SK-N-SH treated with all-trans-retinoic acid at 6 μM for 48 hours (cell line): ENCODE data around the gene VWF.
"Not testable (repeated sequence)": the region's sequence is repeated elsewhere in the genome, so short reads cannot be mapped to it uniquely, and the experiment has no call there.

Experiments
- ATAC-seq: fragments of 200-7000 bp; cut with Tn5 transposase; 3 replicates; pipeline ENCODE4 v1.9.1; 2020; ENCODE audit warnings: mild to moderate bottlenecking, moderate library complexity
- ARNTL ChIP-seq: fragments of 450-650 bp; formaldehyde crosslinking; IDR thresholded peaks from 2 replicates; pipeline ENCODE4 v1.5.0; 2020; ENCODE audit warnings: low read depth, mild to moderate bottlenecking, moderate library complexity, borderline replicate concordance
- BACH2 ChIP-seq: fragments of 250-450 bp; sonication (Bioruptor Pico); IDR thresholded peaks from 2 replicates; pipeline ENCODE4 v1.9.0; 2021; ENCODE audit warnings: mild to moderate bottlenecking, borderline replicate concordance
- CSDC2 ChIP-seq: fragments of 250-450 bp; sonication (Bioruptor Pico); IDR thresholded peaks from 2 replicates; pipeline ENCODE4 v1.5.0; 2020; ENCODE audit warnings: mild to moderate bottlenecking, moderate library complexity
- CSRNP3 ChIP-seq: fragments of 250-450 bp; sonication (Bioruptor Pico); IDR thresholded peaks from 2 replicates; pipeline ENCODE4 v1.5.1; 2021; ENCODE audit warnings: mild to moderate bottlenecking, moderate library complexity
- ESRRG ChIP-seq: fragments of 250-450 bp; sonication (Bioruptor Pico); IDR thresholded peaks from 2 replicates; pipeline ENCODE4 v1.6.1; 2021; ENCODE audit warnings: mild to moderate bottlenecking
- GLIS3 ChIP-seq: fragments of 250-450 bp; sonication (Bioruptor Pico); IDR thresholded peaks from 2 replicates; pipeline ENCODE4 v1.5.0; 2020; ENCODE audit warnings: mild to moderate bottlenecking, moderate library complexity
- ISL1 ChIP-seq: fragments of 250-450 bp; sonication (Bioruptor Pico); IDR thresholded peaks from 2 replicates; pipeline ENCODE4 v2.1.2; 2022; ENCODE audit warnings: mild to moderate bottlenecking, moderate library complexity
- OSR1 ChIP-seq: fragments of 250-450 bp; sonication (Bioruptor Pico); IDR thresholded peaks from 2 replicates; pipeline ENCODE4 v1.8.0; 2022; ENCODE audit warnings: moderate library complexity, mild to moderate bottlenecking, inconsistent platforms
- POU6F1 ChIP-seq: fragments of 250-450 bp; sonication (Bioruptor Pico); IDR thresholded peaks from 2 replicates; pipeline ENCODE4 v1.8.0; 2021; ENCODE audit warnings: low read depth, mild to moderate bottlenecking, moderate library complexity, borderline replicate concordance
- PPARA ChIP-seq: fragments of 250-450 bp; sonication (Bioruptor Pico); IDR thresholded peaks from 2 replicates; pipeline ENCODE4 v1.5.0; 2020; ENCODE audit warnings: mild to moderate bottlenecking, borderline replicate concordance
- RARB ChIP-seq: fragments of 250-450 bp; sonication (Bioruptor Pico); IDR thresholded peaks from 2 replicates; pipeline ENCODE4 v1.8.0; 2021; ENCODE audit warnings: mild to moderate bottlenecking, moderate library complexity
- SNAI2 ChIP-seq: fragments of 250-450 bp; sonication (Bioruptor Pico); IDR thresholded peaks from 2 replicates; pipeline ENCODE4 v1.5.0; 2020; ENCODE audit warnings: mild to moderate bottlenecking, moderate library complexity
- TCF4 ChIP-seq: fragments of 250-450 bp; sonication (Bioruptor Pico); IDR thresholded peaks from 2 replicates; pipeline ENCODE4 v1.8.0; 2021; ENCODE audit warnings: mild to moderate bottlenecking, moderate library complexity, borderline replicate concordance
- TOX ChIP-seq: fragments of 250-450 bp; sonication (Bioruptor Pico); IDR thresholded peaks from 2 replicates; pipeline ENCODE4 v1.8.0; 2021; ENCODE audit warnings: mild to moderate bottlenecking, moderate library complexity, borderline replicate concordance
- ZC3H10 ChIP-seq: fragments of 250-450 bp; sonication (Bioruptor Pico); IDR thresholded peaks from 2 replicates; pipeline ENCODE4 v1.5.1; 2021; ENCODE audit warnings: mild to moderate bottlenecking, moderate library complexity
- ZFP3 ChIP-seq: fragments of 250-450 bp; sonication (Bioruptor Pico); IDR thresholded peaks from 2 replicates; pipeline ENCODE4 v1.5.0; 2020; ENCODE audit warnings: mild to moderate bottlenecking, moderate library complexity
- ZNF565 ChIP-seq: fragments of 450-650 bp; formaldehyde crosslinking; conservative IDR thresholded peaks from 2 replicates; pipeline ENCODE4 v1.5.0; 2020; ENCODE audit warnings: low read depth, mild to moderate bottlenecking, moderate library complexity
- ZNF70 ChIP-seq: fragments of 450-650 bp; formaldehyde crosslinking; IDR thresholded peaks from 2 replicates; pipeline ENCODE4 v1.5.0; 2020; ENCODE audit warnings: mild to moderate bottlenecking, moderate library complexity
- TF ChIP-seq, protein P1 (sequence below): fragments of 250-450 bp; sonication (Bioruptor Pico); IDR thresholded peaks from 2 replicates; pipeline ENCODE4 v1.8.0; 2020; ENCODE audit warnings: mild to moderate bottlenecking, moderate library complexity, borderline replicate concordance
- TF ChIP-seq, protein P2 (sequence below): fragments of 250-450 bp; sonication (Bioruptor Pico); IDR thresholded peaks from 2 replicates; pipeline ENCODE4 v1.5.0; 2020; ENCODE audit warnings: mild to moderate bottlenecking, moderate library complexity

Gene VWF

GRCh38 chr12:6145564-6145963 lies 21.1 kb upstream of the VWF start:
- no peak for ATAC-seq
- TF ChIP-seq ZFP3 (CRISPR knock-in tag) (no peak), ESRRG (CRISPR knock-in tag) (no peak), TCF4 (CRISPR knock-in tag) (no peak), ZNF565 (no peak)

- TF ChIP-seq ZC3H10 (CRISPR knock-in tag), result no peak
- no peak for TF ChIP-seq OSR1
- no peak for TF ChIP-seq CSRNP3
- no peak for TF ChIP-seq PPARA (CRISPR knock-in tag)
- no peak for TF ChIP-seq ARNTL (CRISPR knock-in tag)
- TF ChIP-seq ESRRG (CRISPR knock-in tag), result no peak
- no peak for TF ChIP-seq SNAI2
- no peak for TF ChIP-seq CSDC2
- no peak for TF ChIP-seq TOX (CRISPR knock-in tag)
- TF ChIP-seq, protein P1, sequence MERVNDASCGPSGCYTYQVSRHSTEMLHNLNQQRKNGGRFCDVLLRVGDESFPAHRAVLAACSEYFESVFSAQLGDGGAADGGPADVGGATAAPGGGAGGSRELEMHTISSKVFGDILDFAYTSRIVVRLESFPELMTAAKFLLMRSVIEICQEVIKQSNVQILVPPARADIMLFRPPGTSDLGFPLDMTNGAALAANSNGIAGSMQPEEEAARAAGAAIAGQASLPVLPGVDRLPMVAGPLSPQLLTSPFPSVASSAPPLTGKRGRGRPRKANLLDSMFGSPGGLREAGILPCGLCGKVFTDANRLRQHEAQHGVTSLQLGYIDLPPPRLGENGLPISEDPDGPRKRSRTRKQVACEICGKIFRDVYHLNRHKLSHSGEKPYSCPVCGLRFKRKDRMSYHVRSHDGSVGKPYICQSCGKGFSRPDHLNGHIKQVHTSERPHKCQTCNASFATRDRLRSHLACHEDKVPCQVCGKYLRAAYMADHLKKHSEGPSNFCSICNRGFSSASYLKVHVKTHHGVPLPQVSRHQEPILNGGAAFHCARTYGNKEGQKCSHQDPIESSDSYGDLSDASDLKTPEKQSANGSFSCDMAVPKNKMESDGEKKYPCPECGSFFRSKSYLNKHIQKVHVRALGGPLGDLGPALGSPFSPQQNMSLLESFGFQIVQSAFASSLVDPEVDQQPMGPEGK (CRISPR knock-in tag), result no peak
- TF ChIP-seq ZFP3 (CRISPR knock-in tag), result no peak
- TF ChIP-seq RARB (CRISPR knock-in tag), result no peak
- TF ChIP-seq TCF4 (CRISPR knock-in tag), result no peak
- no peak for TF ChIP-seq ZNF565
- no peak for TF ChIP-seq BACH2
- no peak for TF ChIP-seq GLIS3 (CRISPR knock-in tag)
- TF ChIP-seq, all 23 proteins: peak for 0
Observed at GRCh38 chr12:6143303-6143675, 18.8 kb upstream of the VWF start.

DNA sequence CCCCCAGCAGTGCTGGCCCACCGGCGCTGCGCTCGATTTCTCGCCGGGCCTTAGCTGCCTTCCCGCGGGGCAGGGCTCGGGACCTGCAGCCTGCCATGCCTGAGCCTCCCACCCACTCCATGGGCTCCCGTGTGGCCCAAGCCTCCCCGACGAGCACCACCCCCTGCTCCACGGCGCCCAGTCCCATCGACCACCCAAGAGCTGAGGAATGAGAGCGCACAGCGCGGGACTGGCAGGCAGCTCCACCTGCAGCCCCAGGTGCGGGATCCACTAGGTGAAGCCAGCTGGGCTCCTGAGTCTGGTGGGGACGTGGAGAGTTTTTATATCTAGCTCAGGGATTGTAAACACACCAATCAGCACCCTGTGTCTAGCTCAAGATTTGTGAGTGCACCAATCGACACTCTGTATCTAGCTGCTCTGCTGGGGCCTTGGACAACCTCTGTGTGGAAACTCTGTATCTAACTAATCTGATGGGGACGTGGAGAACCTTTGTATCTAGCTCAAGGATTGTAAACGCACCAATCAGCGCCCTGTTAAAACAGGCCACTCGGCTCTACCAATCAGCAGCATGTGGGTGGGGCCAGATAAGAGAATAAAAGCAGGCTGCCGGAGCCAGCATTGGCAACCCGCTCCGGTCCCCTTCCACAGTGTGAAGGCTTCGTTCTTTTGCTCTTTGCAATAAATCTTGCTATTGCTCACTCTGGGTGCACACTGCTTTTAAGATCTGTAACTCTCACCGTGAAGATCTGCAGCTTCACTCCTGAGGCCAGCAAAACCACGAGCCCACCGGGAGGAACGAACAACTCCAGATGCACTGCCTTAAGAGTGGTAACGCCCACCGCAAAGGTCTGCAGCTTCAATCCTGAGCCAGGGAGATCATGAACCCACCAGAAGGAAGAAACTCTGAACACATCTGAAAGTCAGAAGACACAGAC lies 18.2 kb upstream of the VWF start:
- ATAC-seq, result not testable (repeated sequence)

More at GRCh38 chr12:6143303-6143675, 18.8 kb upstream of the VWF start:
- ATAC-seq, result no peak

GRCh38 chr12:6141731-6142367 lies 17.4 kb upstream of the VWF start:
- not testable (repeated sequence) for ATAC-seq

DNA sequence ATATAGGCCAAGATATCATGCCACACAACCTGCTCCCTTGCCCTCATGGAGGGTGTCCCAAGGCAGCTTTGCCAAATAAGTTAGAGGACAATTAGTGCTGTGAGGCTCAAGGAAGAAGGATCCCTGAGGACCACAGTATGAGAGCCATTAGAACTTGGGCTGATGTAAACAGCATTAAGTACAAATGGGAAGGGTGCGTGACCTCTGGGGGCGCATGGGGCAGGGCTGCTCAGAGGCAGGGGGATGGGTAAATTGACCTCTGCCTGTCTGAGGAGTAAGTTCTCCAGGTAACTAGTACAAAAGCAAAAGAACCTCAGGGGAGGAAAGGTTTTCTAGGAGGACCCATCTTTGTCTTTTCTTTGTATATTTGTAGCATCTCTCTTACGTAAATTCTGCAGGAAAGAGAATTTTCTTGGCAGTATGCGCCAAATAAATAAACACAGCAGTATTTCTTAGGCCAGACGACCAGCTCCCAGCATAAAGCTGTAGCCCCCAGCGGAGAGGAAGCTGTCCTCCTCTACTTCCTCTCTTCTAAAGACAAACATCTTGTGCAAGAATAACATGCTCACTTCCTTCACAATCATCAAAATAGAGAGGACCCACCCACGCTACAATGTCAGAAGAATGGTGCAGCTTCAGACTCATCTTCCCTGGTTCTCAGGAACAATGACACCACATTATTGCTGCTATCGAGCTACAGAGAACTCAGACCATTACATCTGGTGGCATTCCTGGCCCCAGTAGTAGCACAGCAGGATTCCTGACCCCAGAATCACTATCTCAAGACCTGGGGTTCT lies 16.4 kb upstream of the VWF start:
- no peak for ATAC-seq
- no peak for TF ChIP-seq TCF4 (CRISPR knock-in tag)
- TF ChIP-seq ZC3H10 (CRISPR knock-in tag), result no peak
- no peak for TF ChIP-seq CSDC2
- no peak for TF ChIP-seq GLIS3 (CRISPR knock-in tag)
- TF ChIP-seq BACH2, result no peak
- TF ChIP-seq SNAI2, result no peak
- no peak for TF ChIP-seq POU6F1 (CRISPR knock-in tag)
- TF ChIP-seq ZFP3 (CRISPR knock-in tag), result no peak
- no peak for TF ChIP-seq PPARA (CRISPR knock-in tag)

- no peak for ATAC-seq
- no peak for TF ChIP-seq CSRNP3
- no peak for TF ChIP-seq ZFP3 (CRISPR knock-in tag)
- no peak for TF ChIP-seq ISL1 (CRISPR knock-in tag)
- TF ChIP-seq, protein P2, sequence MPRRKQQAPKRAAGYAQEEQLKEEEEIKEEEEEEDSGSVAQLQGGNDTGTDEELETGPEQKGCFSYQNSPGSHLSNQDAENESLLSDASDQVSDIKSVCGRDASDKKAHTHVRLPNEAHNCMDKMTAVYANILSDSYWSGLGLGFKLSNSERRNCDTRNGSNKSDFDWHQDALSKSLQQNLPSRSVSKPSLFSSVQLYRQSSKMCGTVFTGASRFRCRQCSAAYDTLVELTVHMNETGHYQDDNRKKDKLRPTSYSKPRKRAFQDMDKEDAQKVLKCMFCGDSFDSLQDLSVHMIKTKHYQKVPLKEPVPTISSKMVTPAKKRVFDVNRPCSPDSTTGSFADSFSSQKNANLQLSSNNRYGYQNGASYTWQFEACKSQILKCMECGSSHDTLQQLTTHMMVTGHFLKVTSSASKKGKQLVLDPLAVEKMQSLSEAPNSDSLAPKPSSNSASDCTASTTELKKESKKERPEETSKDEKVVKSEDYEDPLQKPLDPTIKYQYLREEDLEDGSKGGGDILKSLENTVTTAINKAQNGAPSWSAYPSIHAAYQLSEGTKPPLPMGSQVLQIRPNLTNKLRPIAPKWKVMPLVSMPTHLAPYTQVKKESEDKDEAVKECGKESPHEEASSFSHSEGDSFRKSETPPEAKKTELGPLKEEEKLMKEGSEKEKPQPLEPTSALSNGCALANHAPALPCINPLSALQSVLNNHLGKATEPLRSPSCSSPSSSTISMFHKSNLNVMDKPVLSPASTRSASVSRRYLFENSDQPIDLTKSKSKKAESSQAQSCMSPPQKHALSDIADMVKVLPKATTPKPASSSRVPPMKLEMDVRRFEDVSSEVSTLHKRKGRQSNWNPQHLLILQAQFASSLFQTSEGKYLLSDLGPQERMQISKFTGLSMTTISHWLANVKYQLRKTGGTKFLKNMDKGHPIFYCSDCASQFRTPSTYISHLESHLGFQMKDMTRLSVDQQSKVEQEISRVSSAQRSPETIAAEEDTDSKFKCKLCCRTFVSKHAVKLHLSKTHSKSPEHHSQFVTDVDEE (CRISPR knock-in tag), result no peak
- TF ChIP-seq ZNF70 (CRISPR knock-in tag), result no peak
- no peak for TF ChIP-seq CSDC2
Observed at GRCh38 chr12:6135071-6135470, 10.6 kb upstream of the VWF start.
